Measurements from ENCODE around the gene NSD2.

DNA sequence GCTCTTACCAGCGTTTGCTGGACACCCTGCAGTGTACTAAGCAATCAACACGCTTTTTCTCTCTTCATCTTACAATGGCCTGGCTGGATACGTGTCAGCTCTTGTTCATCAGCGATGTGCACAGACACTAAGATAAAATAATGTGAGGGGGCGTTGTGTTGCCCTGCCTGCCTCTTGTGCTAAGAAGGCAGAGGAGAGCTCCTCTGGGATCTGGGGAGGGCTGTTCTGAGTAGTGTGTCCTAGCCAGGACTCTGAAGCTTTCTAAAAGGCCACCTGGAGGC lies 87.9 kb downstream of the NSD2 start:
- TF ChIP-seq, protein P1, sequence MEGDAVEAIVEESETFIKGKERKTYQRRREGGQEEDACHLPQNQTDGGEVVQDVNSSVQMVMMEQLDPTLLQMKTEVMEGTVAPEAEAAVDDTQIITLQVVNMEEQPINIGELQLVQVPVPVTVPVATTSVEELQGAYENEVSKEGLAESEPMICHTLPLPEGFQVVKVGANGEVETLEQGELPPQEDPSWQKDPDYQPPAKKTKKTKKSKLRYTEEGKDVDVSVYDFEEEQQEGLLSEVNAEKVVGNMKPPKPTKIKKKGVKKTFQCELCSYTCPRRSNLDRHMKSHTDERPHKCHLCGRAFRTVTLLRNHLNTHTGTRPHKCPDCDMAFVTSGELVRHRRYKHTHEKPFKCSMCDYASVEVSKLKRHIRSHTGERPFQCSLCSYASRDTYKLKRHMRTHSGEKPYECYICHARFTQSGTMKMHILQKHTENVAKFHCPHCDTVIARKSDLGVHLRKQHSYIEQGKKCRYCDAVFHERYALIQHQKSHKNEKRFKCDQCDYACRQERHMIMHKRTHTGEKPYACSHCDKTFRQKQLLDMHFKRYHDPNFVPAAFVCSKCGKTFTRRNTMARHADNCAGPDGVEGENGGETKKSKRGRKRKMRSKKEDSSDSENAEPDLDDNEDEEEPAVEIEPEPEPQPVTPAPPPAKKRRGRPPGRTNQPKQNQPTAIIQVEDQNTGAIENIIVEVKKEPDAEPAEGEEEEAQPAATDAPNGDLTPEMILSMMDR (IDR thresholded peaks at IDR 0.05): no peak
- no peak for TF ChIP-seq POLR2A (IDR thresholded peaks at IDR 0.05)

Measured in right lobe of liver (tissue), 4 donors.